ENCODE results near the gene MAP3K9. TPM values are rescaled to one million over a fixed set of nuclear protein-coding genes. Genes with fewer than 3 reads are reported as not detected.

The MAP3K9 gene
- total RNA-seq, 4 donors from 2014 or later, result under 0.01 to 0.38 (median 0.16) TPM; not detected in 1

DNA sequence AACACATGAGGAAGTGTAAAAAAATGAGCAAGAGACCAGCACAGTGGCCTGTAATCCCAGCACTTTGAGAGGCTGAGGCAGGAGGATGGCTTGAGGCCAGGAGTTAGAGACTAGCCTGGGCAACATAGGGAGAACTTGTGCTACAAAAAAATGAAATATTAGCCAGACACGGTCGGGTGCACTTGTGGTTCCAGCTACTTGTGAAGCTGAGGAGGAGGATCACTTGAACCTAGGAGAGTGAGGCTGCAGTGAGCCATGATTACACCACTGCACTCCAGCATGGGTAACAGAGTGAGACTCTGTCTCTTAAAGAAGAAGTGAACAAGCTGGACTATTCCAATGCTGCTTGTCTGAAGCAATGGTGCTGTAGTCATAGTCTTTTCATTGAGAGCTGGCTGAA lies 36.3 kb upstream of the MAP3K9 start:
- TF ChIP-seq, protein P1, sequence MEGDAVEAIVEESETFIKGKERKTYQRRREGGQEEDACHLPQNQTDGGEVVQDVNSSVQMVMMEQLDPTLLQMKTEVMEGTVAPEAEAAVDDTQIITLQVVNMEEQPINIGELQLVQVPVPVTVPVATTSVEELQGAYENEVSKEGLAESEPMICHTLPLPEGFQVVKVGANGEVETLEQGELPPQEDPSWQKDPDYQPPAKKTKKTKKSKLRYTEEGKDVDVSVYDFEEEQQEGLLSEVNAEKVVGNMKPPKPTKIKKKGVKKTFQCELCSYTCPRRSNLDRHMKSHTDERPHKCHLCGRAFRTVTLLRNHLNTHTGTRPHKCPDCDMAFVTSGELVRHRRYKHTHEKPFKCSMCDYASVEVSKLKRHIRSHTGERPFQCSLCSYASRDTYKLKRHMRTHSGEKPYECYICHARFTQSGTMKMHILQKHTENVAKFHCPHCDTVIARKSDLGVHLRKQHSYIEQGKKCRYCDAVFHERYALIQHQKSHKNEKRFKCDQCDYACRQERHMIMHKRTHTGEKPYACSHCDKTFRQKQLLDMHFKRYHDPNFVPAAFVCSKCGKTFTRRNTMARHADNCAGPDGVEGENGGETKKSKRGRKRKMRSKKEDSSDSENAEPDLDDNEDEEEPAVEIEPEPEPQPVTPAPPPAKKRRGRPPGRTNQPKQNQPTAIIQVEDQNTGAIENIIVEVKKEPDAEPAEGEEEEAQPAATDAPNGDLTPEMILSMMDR (IDR thresholded peaks at IDR 0.05; ENCODE audit: low read depth), result no peak

DNA sequence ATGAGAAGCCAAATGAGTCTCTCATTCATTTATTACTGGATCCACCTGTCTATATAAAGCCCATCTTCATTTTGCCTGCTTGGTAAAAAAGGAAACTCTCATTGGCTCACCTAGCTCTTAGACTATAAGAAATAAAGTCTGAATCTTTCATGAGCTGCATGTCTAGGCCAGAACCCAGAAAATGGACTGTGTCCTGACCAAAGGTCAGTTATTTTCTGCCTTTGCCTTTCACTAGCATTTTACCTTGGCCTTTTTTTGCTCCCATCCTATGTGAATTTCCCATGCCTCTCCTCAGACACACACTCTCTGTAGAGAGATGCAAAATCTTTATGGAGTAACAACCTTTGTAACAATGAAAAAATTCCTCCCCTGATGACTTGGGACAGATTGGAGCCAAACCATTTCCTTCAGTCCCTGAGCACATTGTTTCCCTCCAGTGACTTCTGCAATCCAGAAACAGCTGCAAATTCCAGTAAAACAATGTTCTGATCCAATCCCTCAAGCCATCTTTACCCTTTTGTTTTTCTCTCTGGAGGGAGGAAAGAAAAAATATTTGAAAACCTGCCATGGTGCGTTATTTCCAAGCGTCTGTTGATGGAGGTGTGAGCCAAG lies 33.6 kb upstream of the MAP3K9 start:
- TF ChIP-seq, protein P1 (IDR thresholded peaks at IDR 0.05; ENCODE audit: low read depth), result no peak

DNA sequence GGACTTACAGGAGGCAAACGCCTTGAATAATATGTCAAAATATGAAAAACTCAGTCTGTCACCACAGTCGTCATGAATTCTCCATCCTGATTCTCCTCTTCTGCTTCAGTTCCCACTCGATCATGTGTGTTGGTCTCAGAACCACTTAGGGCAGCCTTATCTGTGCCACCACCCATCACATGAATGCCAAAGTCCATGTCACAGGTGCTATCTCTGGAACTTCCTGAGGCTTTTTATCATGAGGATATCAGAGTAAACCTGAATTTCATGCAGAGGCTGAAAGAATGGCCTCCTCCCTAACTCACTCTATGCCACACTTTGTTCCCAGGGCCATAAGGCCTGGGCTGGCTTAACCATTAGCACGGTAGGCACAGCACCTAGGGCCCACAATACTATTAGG lies 28.8 kb upstream of the MAP3K9 start:
- TF ChIP-seq, protein P1 (IDR thresholded peaks at IDR 0.05; ENCODE audit: low read depth), result no peak

DNA sequence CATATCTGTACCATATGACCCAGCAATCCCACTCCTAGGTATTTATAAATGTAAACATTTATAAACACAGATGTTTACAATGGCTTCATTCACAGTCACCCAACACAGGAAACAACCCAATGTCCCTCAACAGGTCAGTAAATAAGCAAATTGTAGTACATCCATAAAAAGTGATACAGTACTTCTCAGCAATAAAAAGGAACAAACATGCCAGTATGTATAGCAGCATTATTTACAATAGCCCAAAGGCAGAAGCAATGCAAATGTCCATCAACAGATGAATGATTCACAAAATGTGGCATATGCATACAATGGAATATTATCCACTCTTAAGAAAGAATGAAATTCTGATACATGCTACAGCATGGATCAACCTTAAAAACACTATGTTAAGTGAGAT lies 27.6 kb upstream of the MAP3K9 start:
- TF ChIP-seq, protein P1 (IDR thresholded peaks at IDR 0.05; ENCODE audit: low read depth), result no peak

DNA sequence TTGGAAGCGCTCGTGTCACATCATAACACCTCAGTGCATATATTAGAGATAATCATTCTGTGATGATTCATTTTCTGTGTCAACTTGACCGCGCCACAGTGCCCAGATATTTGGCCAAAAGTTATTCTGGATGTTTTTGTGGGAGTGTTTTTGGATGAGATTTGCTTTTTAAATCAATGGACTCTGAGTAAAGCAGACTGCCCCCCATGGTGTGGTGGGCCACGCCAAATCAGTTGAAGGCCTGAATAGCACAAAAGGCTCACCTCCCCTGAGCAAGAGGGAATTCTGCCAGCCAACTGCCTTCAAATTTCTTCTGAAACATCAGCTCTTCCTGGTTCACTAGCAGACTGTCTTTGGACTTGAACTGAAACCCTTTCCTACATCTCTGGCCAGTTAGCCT lies 24.6 kb upstream of the MAP3K9 start:
- TF ChIP-seq, protein P1 (IDR thresholded peaks at IDR 0.05; ENCODE audit: low read depth), result no peak

DNA sequence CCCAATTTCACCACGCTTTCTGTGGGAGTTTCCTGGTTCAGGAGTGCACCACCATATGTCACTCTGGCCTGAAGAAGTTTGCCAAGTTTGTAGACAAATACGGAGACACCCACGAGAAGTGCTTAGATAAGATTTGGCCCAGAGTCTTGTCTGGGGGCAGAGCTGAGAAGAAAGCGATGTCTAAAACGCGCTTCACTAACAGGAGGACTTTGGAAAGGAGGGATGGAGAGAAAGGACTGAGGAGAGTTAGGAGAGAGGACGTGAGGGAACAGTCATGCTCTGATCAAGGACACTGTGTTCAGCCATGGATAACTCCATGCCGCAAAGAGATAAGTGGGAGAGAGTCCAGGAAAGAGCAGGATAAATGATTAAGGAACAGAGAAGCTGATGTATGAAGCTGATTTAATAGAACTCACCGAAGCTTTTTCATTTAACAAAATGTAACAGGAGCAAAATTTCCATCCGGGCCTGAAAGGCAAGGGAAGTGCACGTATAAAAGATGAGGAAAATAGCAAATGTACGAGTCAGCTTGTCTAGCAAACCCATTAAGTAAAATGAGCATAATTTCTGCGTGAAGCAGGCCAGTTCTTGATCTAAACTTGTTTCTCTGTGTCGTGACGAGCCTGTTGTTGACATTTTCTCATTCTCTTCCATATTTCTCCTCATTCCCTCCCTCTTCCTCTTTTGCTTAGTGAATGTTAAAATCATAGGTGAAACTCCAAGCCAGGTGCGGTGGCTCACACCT lies 23.4 kb upstream of the MAP3K9 start:
- TF ChIP-seq, protein P1 (IDR thresholded peaks at IDR 0.05; ENCODE audit: low read depth), result no peak

DNA sequence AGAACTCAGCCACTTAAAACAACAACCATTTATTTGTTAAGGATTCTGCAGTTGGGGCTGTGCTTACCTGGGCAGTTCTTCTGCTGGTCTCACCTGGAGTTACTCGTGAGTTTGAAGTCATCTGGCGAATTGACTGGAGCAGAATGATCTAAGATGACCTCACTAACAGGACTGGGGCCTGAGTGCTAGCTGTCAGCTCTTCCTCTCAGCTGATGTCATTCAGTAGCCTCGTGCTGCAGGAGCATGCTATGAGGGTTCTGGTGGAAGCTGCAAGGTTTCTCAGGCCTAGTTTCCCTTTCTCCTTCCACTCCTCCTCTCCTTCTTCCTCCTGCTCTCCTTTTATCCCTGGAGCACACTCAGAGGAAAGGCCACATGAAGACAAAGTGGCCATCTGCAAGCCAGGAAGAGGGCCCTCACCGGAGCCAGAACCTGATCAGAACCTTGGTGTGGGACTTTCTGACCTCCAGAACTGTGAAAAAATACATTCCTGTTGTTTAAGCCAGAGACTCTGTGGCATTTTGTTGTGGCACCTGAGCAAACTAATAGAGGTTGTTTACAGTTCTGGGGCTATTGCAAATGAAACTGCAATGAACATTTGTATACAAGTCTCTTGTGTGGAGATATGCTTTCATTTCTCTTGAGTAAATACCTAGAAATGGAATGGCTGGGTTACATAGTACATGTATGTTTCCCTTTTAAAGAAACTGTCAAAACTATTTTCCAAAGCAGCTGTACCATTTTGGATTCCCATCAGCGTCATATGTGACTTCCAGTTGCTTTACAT lies 21.9 kb upstream of the MAP3K9 start:
- TF ChIP-seq, protein P1 (IDR thresholded peaks at IDR 0.05; ENCODE audit: low read depth), result no peak

All from subcutaneous adipose tissue (tissue), 4 donors.